Neuronal stem cell (in vitro differentiated cells): ENCODE data around the gene PTPN11.

Experiments
- DNase-seq: peaks from one replicate; pipeline ENCODE4 v3.0.0-alpha.2; 2013; ENCODE audit warnings: low spot score
- H2AFZ ChIP-seq: one replicate; pipeline ENCODE4 v1.6.1; 2013; ENCODE audit warnings: mild to moderate bottlenecking, low read length, inconsistent platforms
- H2AK5ac ChIP-seq: 2 replicates; pipeline ENCODE4 v1.6.1; 2013; ENCODE audit warnings: low read depth, mild to moderate bottlenecking, inconsistent platforms, low read length, moderate library complexity, mixed read lengths
- H2BK120ac ChIP-seq: 2 replicates; pipeline ENCODE4 v1.6.1; 2013; ENCODE audit warnings: low read depth, mild to moderate bottlenecking, inconsistent platforms, low read length, moderate library complexity, mixed read lengths
- H2BK12ac ChIP-seq: one replicate; pipeline ENCODE4 v1.6.1; 2013; ENCODE audit warnings: low read length, inconsistent platforms
- H2BK15ac ChIP-seq: 2 replicates; pipeline ENCODE4 v1.6.1; 2013; ENCODE audit warnings: mild to moderate bottlenecking, low read length, inconsistent platforms, mixed read lengths
- H2BK5ac ChIP-seq: one replicate; pipeline ENCODE4 v1.6.1; 2013; ENCODE audit warnings: inconsistent platforms, mild to moderate bottlenecking, low read length, moderate library complexity
- H3K14ac ChIP-seq: one replicate; pipeline ENCODE4 v1.6.1; 2013; ENCODE audit warnings: low read length, inconsistent platforms
- H3K18ac ChIP-seq: 2 replicates; pipeline ENCODE4 v1.6.1; 2013; ENCODE audit warnings: low read length, inconsistent platforms
- H3K23ac ChIP-seq: 2 replicates; pipeline ENCODE4 v1.6.1; 2013; ENCODE audit warnings: low read depth, mild to moderate bottlenecking, mixed read lengths, low read length, inconsistent platforms; ENCODE audit not compliant: poor library complexity
- H3K27ac ChIP-seq: replicated peaks from 3 replicates; pipeline ENCODE4 v1.5.1; 2013; ENCODE audit warnings: low read length, inconsistent platforms
- H3K27me3 ChIP-seq, 3 experiments: 2 replicates each; pipeline ENCODE4 v1.6.1; 2013; ENCODE audit warnings: low read length in 3 of 3, mild to moderate bottlenecking in 2 of 3, inconsistent platforms in 1 of 3, low read depth in 1 of 3, mixed read lengths in 1 of 3, moderate library complexity in 1 of 3; ENCODE audit not compliant: control insufficient read depth in 3 of 3, insufficient read depth in 3 of 3
- H3K36me3 ChIP-seq, 2 donors: replicated peaks in 1 of 2; 2 replicates each; pipeline ENCODE4 v1.6.1; 2013; ENCODE audit warnings: low read length in 2 of 2; ENCODE audit not compliant: control insufficient read depth in 2 of 2, insufficient read depth in 2 of 2
- H3K4ac ChIP-seq: 2 replicates; pipeline ENCODE4 v1.6.1; 2013; ENCODE audit warnings: inconsistent platforms, mild to moderate bottlenecking, low read length, moderate library complexity
- H3K4me1 ChIP-seq, 2 donors: 1 replicate in 1 of 2; 2 replicates in 1 of 2; pipeline ENCODE4 v1.6.1; 2013; ENCODE audit warnings: low read length in 2 of 2, low read depth in 1 of 2; ENCODE audit not compliant: control insufficient read depth in 2 of 2, insufficient read depth in 1 of 2
- H3K4me2 ChIP-seq: one replicate; pipeline ENCODE4 v1.6.1; 2013; ENCODE audit warnings: mild to moderate bottlenecking, low read length, inconsistent platforms; ENCODE audit not compliant: insufficient read depth, poor library complexity, severe bottlenecking
- H3K4me3 ChIP-seq, 2 donors: 2 replicates each; pipeline ENCODE4 v1.5.1; 2013; ENCODE audit warnings: low read length in 2 of 2, mild to moderate bottlenecking in 2 of 2, inconsistent platforms in 1 of 2, moderate library complexity in 1 of 2
- H3K79me1 ChIP-seq: one replicate; pipeline ENCODE4 v1.6.1; 2013; ENCODE audit warnings: low read depth, mild to moderate bottlenecking, inconsistent platforms, low read length, moderate library complexity
- H3K9ac ChIP-seq: one replicate; pipeline ENCODE4 v1.6.1; 2013; ENCODE audit warnings: mild to moderate bottlenecking, low read depth, low read length, inconsistent platforms; ENCODE audit not compliant: poor library complexity
- H3K9me3 ChIP-seq, 2 donors: replicated peaks in 1 of 2; 2 replicates each; pipeline versions ENCODE3 to v1.6.1; 2013; ENCODE audit warnings: low read length in 2 of 2, mild to moderate bottlenecking in 2 of 2, inconsistent platforms in 1 of 2, low read depth in 1 of 2, mixed read lengths in 1 of 2, moderate library complexity in 1 of 2; ENCODE audit not compliant: control insufficient read depth in 2 of 2, insufficient read depth in 1 of 2
- H4K8ac ChIP-seq: one replicate; pipeline ENCODE4 v1.6.1; 2013; ENCODE audit warnings: low read depth, mild to moderate bottlenecking, inconsistent platforms, low read length, moderate library complexity
- H4K91ac ChIP-seq: one replicate; pipeline ENCODE4 v1.6.1; 2013; ENCODE audit warnings: low read length, low read depth, mild to moderate bottlenecking, inconsistent platforms; ENCODE audit not compliant: poor library complexity
- WGBS, 2 donors: extraction: QIAGEN DNeasy Blood & Tissue Kit; methylation state at CpG; one replicate each; pipeline ENCODE4 v1.1.7; 2013; ENCODE audit warnings: missing lambda C conversion rate in 2 of 2, mixed read lengths in 1 of 2; ENCODE audit not compliant: insufficient read length in 2 of 2, insufficient replicate concordance in 1 of 2; ENCODE audit errors: extremely low coverage in 2 of 2; 5-methylcytosine and 5-hydroxymethylcytosine counted together

PTPN11 gene

GRCh38 chr12:112466835-112467234 lies 48.1 kb downstream of the PTPN11 start:
- no CpG with 5 or more reads among the region's 3 CpGs for whole genome bisulfite sequencing, 2 donors
- H4K8ac ChIP-seq: no peak overlapping the region
- no peak overlapping the region for H4K91ac ChIP-seq
- H3K9ac ChIP-seq: no peak overlapping the region
- H3K4me3 ChIP-seq: no peak overlapping the region
- H2BK5ac ChIP-seq: no peak overlapping the region
- no peaks in the 10 kb centered on the region for H3K27me3 ChIP-seq
- H3K18ac ChIP-seq: no peak overlapping the region
- H2AFZ ChIP-seq: no peak overlapping the region
- H3K23ac ChIP-seq: no peak overlapping the region
- no peak overlapping the region for H3K27ac ChIP-seq
- H3K79me1 ChIP-seq: no peaks in the 10 kb centered on the region
- H2AK5ac ChIP-seq: no peak overlapping the region
- no peak overlapping the region for H3K4ac ChIP-seq
- H3K36me3 ChIP-seq: peaks cover 4 to 44% of the 10 kb centered on the region in 2 donors
- H3K14ac ChIP-seq: no peak overlapping the region
- no peak overlapping the region for H2BK120ac ChIP-seq
- DNase-seq: no peak
- H3K4me1 ChIP-seq: no peaks in the 10 kb centered on the region
- H2BK15ac ChIP-seq: no peak overlapping the region
- no peak overlapping the region for H2BK12ac ChIP-seq
- H3K4me2 ChIP-seq: no peak overlapping the region
- no peaks in the 10 kb centered on the region for H3K9me3 ChIP-seq

GRCh38 chr12:112468046-112468445 lies 49.3 kb downstream of the PTPN11 start:
- Histone ChIP-seq H3K9me3 (no peaks in the 10 kb centered on the region), H2AK5ac (no peak overlapping the region), H3K27ac (no peak overlapping the region), H2BK12ac (no peak overlapping the region), H2BK5ac (no peak overlapping the region), H3K14ac (no peak overlapping the region), H3K4me3 (no peak overlapping the region), H2BK15ac (no peak overlapping the region), H3K36me3 (peaks cover 6 to 41% of the 10 kb centered on the region in 2 donors), H3K4me1 (no peaks in the 10 kb centered on the region), H4K8ac (no peak overlapping the region), H3K4ac (no peak overlapping the region), H2BK120ac (no peak overlapping the region), H3K18ac (no peak overlapping the region), H3K27me3 (no peaks in the 10 kb centered on the region), H3K79me1 (no peaks in the 10 kb centered on the region), H4K91ac (no peak overlapping the region), H2AFZ (no peak overlapping the region), H3K4me2 (no peak overlapping the region), H3K9ac (no peak overlapping the region), H3K23ac (no peak overlapping the region)
- DNase-seq: no peak
- WGBS, 2 donors: no CpG with 5 or more reads among the region's 3 CpGs

- Histone ChIP-seq H2BK5ac (no peak overlapping the region), H3K4ac (no peak overlapping the region), H3K4me1 (no peaks in the 10 kb centered on the region), H3K4me2 (no peak overlapping the region), H3K79me1 (no peaks in the 10 kb centered on the region), H3K36me3 (peaks cover 10 to 69% of the 10 kb centered on the region in 2 donors), H2BK120ac (no peak overlapping the region), H3K27me3 (no peaks in the 10 kb centered on the region), H4K8ac (no peak overlapping the region), H3K18ac (no peak overlapping the region), H3K23ac (no peak overlapping the region), H3K27ac (no peak overlapping the region), H3K9ac (no peak overlapping the region), H2AK5ac (no peak overlapping the region), H3K4me3 (no peak overlapping the region), H2AFZ (no peak overlapping the region), H3K14ac (no peak overlapping the region), H4K91ac (no peak overlapping the region), H2BK12ac (no peak overlapping the region), H3K9me3 (peaks cover 0 to 3% of the 10 kb centered on the region in 2 donors), H2BK15ac (no peak overlapping the region)
- WGBS, 2 donors: no CpG with 5 or more reads among the region's 4 CpGs
- no peak for DNase-seq
These were observed 54.3 kb downstream of the PTPN11 start for GRCh38 chr12:112473056-112473455.

GRCh38 chr12:112479413-112479812 lies 60.7 kb downstream of the PTPN11 start:
- no peak overlapping the region for H2BK5ac ChIP-seq
- no peak overlapping the region for H3K4ac ChIP-seq
- no peak overlapping the region for H2BK15ac ChIP-seq
- no peak overlapping the region for H3K27ac ChIP-seq
- no peaks in the 10 kb centered on the region for H3K4me1 ChIP-seq
- WGBS, 2 donors: no CpG with 5 or more reads among the region's 1 CpG
- no peak overlapping the region for H2AK5ac ChIP-seq
- peaks cover 2 to 14% of the 10 kb centered on the region in 2 donors for H3K9me3 ChIP-seq
- no peak overlapping the region for H3K23ac ChIP-seq
- H3K79me1 ChIP-seq: no peaks in the 10 kb centered on the region
- H3K9ac ChIP-seq: no peak overlapping the region
- no peak overlapping the region for H2BK120ac ChIP-seq
- H3K27me3 ChIP-seq: no peaks in the 10 kb centered on the region
- no peak overlapping the region for H3K4me2 ChIP-seq
- no peak for DNase-seq
- no peak overlapping the region for H2AFZ ChIP-seq
- H3K18ac ChIP-seq: no peak overlapping the region
- H4K8ac ChIP-seq: no peak overlapping the region
- no peak overlapping the region for H2BK12ac ChIP-seq
- H4K91ac ChIP-seq: no peak overlapping the region
- peaks cover 20 to 96% of the 10 kb centered on the region in 2 donors for H3K36me3 ChIP-seq
- H3K4me3 ChIP-seq: no peak overlapping the region
- no peak overlapping the region for H3K14ac ChIP-seq
